ENCODE data around the gene TMX2. TPM values are rescaled to one million over a fixed set of nuclear protein-coding genes. Genes with fewer than 3 reads are reported as not detected.
"Not testable (repeated sequence)": the region's sequence is repeated elsewhere in the genome, so short reads cannot be mapped to it uniquely, and the experiment has no call there.

TMX2 gene
- total RNA-seq, 4 donors from 2014 or later, result 44.0 to 52.1 (median 50.0) TPM

- H3K27me3 ChIP-seq, result no peaks in the 10 kb centered on the region
- TF ChIP-seq CTCF (IDR thresholded peaks at IDR 0.05), result no peak
- no peak for TF ChIP-seq EP300 (IDR thresholded peaks at IDR 0.05)
- TF ChIP-seq POLR2AphosphoS5 (IDR thresholded peaks at IDR 0.05), result no peak
- TF ChIP-seq POLR2A (IDR thresholded peaks at IDR 0.05), result no peak
- H3K4me3 ChIP-seq, result no peak overlapping the region
- WGBS, 2 donors (ENCODE audit: low coverage in 1 of 2), result 72 to 76% methylated on average over 4 of the region's 10 CpGs
- H3K36me3 ChIP-seq, result peaks cover 0 to 98% of the 10 kb centered on the region in 2 donors
- H3K9me3 ChIP-seq, result no peaks in the 10 kb centered on the region
- H3K4me1 ChIP-seq, result no peaks in the 10 kb centered on the region
- no peak overlapping the region for H3K27ac ChIP-seq
- ATAC-seq, result no peak
Measured at GRCh38 chr11:57699813-57700212, 12.6 kb upstream of the TMX2 start.

- 43 to 51% methylated on average over 3 of the region's 3 CpGs for WGBS, 2 donors (ENCODE audit: low coverage in 1 of 2)
- no peak overlapping the region for H3K27ac ChIP-seq
- no peak for TF ChIP-seq POLR2A (IDR thresholded peaks at IDR 0.05)
- no peak for TF ChIP-seq CTCF (IDR thresholded peaks at IDR 0.05)
- no peaks in the 10 kb centered on the region for H3K9me3 ChIP-seq
- no peaks in the 10 kb centered on the region for H3K27me3 ChIP-seq
- H3K4me3 ChIP-seq, result no peak overlapping the region
- ATAC-seq, result no peak
- H3K36me3 ChIP-seq, result peaks cover 0 to 94% of the 10 kb centered on the region in 2 donors
- no peaks in the 10 kb centered on the region for H3K4me1 ChIP-seq
Measured at GRCh38 chr11:57700425-57700824, 12.0 kb upstream of the TMX2 start.

GRCh38 chr11:57703341-57703740, 9.1 kb upstream of the TMX2 start:
- no peak for ATAC-seq
- H3K36me3 ChIP-seq, result peaks cover 0 to 75% of the 10 kb centered on the region in 2 donors
- TF ChIP-seq EP300 (IDR thresholded peaks at IDR 0.05) (no peak), POLR2AphosphoS5 (IDR thresholded peaks at IDR 0.05) (no peak), CTCF (IDR thresholded peaks at IDR 0.05) (no peak), POLR2A (IDR thresholded peaks at IDR 0.05) (no peak)
- H3K27me3 ChIP-seq, result no peaks in the 10 kb centered on the region
- no peak overlapping the region for H3K4me3 ChIP-seq
- H3K9me3 ChIP-seq, result no peaks in the 10 kb centered on the region
- H3K27ac ChIP-seq, result no peak overlapping the region
- WGBS, 2 donors (ENCODE audit: low coverage in 1 of 2), result 86 to 93% methylated on average over 2 to 4 of the region's 4 CpGs
- H3K4me1 ChIP-seq, result no peaks in the 10 kb centered on the region

- TF ChIP-seq CTCF (IDR thresholded peaks at IDR 0.05) (no peak), POLR2AphosphoS5 (IDR thresholded peaks at IDR 0.05) (no peak), POLR2A (IDR thresholded peaks at IDR 0.05) (no peak), EP300 (IDR thresholded peaks at IDR 0.05) (no peak)
- Histone ChIP-seq H3K4me3 (no peak overlapping the region), H3K27ac (no peak overlapping the region), H3K4me1 (peaks cover 0 to 7% (median 0%) of the 10 kb centered on the region in 3 donors), H3K9me3 (no peaks in the 10 kb centered on the region), H3K36me3 (peaks cover 0 to 64% of the 10 kb centered on the region in 2 donors), H3K27me3 (no peaks in the 10 kb centered on the region)
- 59 to 86% methylated on average over 2 to 6 of the region's 6 CpGs for WGBS, 2 donors (ENCODE audit: low coverage in 1 of 2)
- ATAC-seq, result no peak
Measured at GRCh38 chr11:57704932-57705331, 7.5 kb upstream of the TMX2 start.

- H3K9me3 ChIP-seq, H3K4me3 ChIP-seq, ATAC-seq, H3K27me3 ChIP-seq, H3K27ac ChIP-seq: not testable (repeated sequence)
- H3K36me3 ChIP-seq, result peaks cover 0 to 59% of the 10 kb centered on the region in 2 donors
- H3K4me1 ChIP-seq, result peaks cover 0 to 12% (median 0%) of the 10 kb centered on the region in 3 donors
- 80 to 81% methylated on average over 3 to 5 of the region's 8 CpGs for WGBS, 2 donors (ENCODE audit: low coverage in 1 of 2)
Measured at GRCh38 chr11:57705432-57705831, 7.0 kb upstream of the TMX2 start.

Measured in gastroesophageal sphincter (tissue), 4 donors.